GM03348 (cell line): Measurements from ENCODE around the gene STOML1.
A peak's percentile ranks its signal among the peaks of the same experiment; 100 is the strongest.
"Not testable (repeated sequence)": the region's sequence is repeated elsewhere in the genome, so short reads cannot be mapped to it uniquely, and the experiment has no call there.

Source experiments
- DNase-seq: peaks from one replicate; pipeline ENCODE4 v3.0.0; 2012; ENCODE audit warnings: low spot score

The STOML1 gene

GRCh38 chr15:73987250-73987649 is 4.8 kb downstream of the STOML1 start:
- no peak for DNase-seq

- DNase-seq = no peak
These were observed 5.4 kb downstream of the STOML1 start for GRCh38 chr15:73986776-73987056.

GRCh38 chr15:73986055-73986775 is 5.9 kb downstream of the STOML1 start:
- no peak for DNase-seq

- DNase-seq = peak; percentile 35
These were observed 6.8 kb downstream of the STOML1 start for GRCh38 chr15:73985101-73985873.

- DNase-seq = no peak
These were observed 7.7 kb downstream of the STOML1 start for GRCh38 chr15:73984208-73984979.

GRCh38 chr15:73983773-73984172 is 8.3 kb downstream of the STOML1 start:
- no peak for DNase-seq

GRCh38 chr15:73983211-73983727 is 8.8 kb downstream of the STOML1 start:
- DNase-seq = peak; percentile 80

GRCh38 chr15:73982222-73982962 is 9.7 kb downstream of the STOML1 start:
- peak; percentile 89 for DNase-seq

- DNase-seq = no peak
These were observed 10.3 kb downstream of the STOML1 start for GRCh38 chr15:73981761-73982221.

- DNase-seq = no peak
These were observed 12.5 kb downstream of the STOML1 start for GRCh38 chr15:73979636-73980035.

- no peak for DNase-seq
These were observed 13.2 kb downstream of the STOML1 start for GRCh38 chr15:73978896-73979295.

GRCh38 chr15:73975440-73976125 is 16.5 kb downstream of the STOML1 start:
- not testable (repeated sequence) for DNase-seq

- not testable (repeated sequence) for DNase-seq
These were observed 18.4 kb downstream of the STOML1 start for GRCh38 chr15:73973683-73974200.

- peak; percentile 88 for DNase-seq
These were observed 19.0 kb downstream of the STOML1 start for GRCh38 chr15:73972984-73973682.

- no peak for DNase-seq
These were observed 22.8 kb downstream of the STOML1 start for GRCh38 chr15:73969151-73969759.

- DNase-seq = no peak
These were observed 23.6 kb downstream of the STOML1 start for GRCh38 chr15:73968461-73968860.

GRCh38 chr15:73965758-73966113 is 26.4 kb downstream of the STOML1 start:
- DNase-seq = no peak

- no peak for DNase-seq
These were observed 26.9 kb downstream of the STOML1 start for GRCh38 chr15:73965094-73965757.

GRCh38 chr15:73964736-73965093 is 27.4 kb downstream of the STOML1 start:
- peak; percentile 85 for DNase-seq

- DNase-seq = no peak
These were observed 29.7 kb downstream of the STOML1 start for GRCh38 chr15:73962433-73962832.
